SKM-1 treated with dmso at 0.1 percent for 144 hours (cell line): Measurements from ENCODE around the gene OR5K3.

ENCODE experiments used
- DNase-seq: peaks from one replicate; lab custom pipeline; 2025; ENCODE audit not compliant: unreplicated experiment; lab: John Stamatoyannopoulos, UW

OR5K3 gene

GRCh38 chr3:98433764-98434163 is 43.3 kb downstream of the OR5K3 start:
- no peak for DNase-seq

GRCh38 chr3:98434412-98434811 is 43.9 kb downstream of the OR5K3 start:
- no peak for DNase-seq

GRCh38 chr3:98440283-98440682 is 49.8 kb downstream of the OR5K3 start:
- no peak for DNase-seq
